GM18873 (cell line): Measurements from ENCODE around the gene ANXA5.
"Not testable (repeated sequence)": the region's sequence is repeated elsewhere in the genome, so short reads cannot be mapped to it uniquely, and the experiment has no call there.

Experiments
- ATAC-seq: cut with Tn5 transposase; IDR thresholded peaks from one replicate; pipeline ENCODE4 v1.9.1; 2021; ENCODE audit warnings: mild to moderate bottlenecking, moderate library complexity, moderate number of reproducible peaks; ENCODE audit not compliant: unreplicated experiment, low FRiP score

The ANXA5 gene

DNA sequence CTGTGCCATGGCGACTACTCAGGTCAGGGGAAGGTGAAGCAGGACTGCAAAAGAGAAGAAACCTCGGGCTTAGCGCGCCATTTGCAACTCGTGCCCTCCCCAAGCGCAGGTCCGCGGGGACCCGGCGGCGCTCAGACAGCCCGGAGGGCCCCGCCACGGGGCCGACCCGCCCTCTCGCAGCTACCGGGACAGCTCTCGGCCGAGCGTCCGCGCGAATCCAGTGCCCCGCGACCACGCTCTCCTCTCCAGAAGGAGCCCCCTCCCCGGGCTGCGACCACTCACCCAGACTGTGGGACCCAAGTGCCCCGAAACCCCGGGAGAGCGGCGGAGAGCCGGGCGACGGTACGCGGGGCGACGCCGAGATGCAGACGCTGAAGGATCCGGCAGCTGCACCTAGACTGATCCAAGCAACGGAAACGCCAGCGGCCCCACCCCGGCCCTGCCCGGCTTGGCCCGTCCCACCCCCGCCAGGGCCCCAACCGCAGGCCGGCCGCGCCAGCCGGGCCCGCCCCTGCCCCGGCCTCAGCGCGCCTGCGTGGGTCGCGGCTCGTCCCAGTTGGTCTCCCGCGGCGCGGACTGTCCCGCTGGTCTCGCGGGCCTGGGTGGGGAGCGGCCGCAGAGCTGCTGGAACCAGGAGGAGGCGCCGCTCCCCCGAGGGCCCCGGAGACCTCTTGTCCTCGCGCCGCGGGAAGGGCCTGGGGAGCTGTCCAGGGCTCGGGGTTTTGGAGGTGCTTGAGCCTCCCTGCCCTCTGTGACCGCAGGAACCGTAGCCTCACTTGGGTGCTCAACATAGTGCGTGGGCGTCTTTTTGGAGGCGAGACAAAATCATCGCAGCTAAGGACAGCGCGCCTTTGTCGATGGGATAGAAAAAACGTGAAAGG lies at the start of gene ANXA5:
Gene ANXA5, minus strand, starts transcription at position 400 of the 881 bp plus-strand sequence. Its CDS starts 391 bp downstream, at position 9.
- ATAC-seq = peak; percentile 70

- no peak for ATAC-seq
These were observed 46.0 kb upstream of the ANXA5 start for GRCh38 chr4:121742794-121743193.

DNA sequence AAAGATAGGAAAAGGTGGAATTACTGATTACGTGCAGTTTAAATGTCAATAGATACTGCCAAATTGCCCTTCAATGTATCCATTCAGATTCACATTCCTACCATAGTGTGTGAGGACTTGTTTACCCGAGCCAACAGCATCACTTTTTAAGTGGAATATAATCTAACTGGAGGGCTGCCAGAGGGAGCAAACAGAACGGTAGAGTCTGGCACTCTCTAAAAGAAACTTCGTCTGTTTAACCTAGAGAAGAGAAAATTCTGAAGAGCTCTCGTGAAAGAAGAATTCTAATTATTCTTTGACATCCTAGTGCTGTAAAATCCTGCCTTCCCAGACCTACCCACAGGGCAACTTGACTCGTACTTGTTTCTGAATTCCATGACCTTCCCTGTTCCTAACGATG lies 45.0 kb upstream of the ANXA5 start:
- ATAC-seq = no peak

DNA sequence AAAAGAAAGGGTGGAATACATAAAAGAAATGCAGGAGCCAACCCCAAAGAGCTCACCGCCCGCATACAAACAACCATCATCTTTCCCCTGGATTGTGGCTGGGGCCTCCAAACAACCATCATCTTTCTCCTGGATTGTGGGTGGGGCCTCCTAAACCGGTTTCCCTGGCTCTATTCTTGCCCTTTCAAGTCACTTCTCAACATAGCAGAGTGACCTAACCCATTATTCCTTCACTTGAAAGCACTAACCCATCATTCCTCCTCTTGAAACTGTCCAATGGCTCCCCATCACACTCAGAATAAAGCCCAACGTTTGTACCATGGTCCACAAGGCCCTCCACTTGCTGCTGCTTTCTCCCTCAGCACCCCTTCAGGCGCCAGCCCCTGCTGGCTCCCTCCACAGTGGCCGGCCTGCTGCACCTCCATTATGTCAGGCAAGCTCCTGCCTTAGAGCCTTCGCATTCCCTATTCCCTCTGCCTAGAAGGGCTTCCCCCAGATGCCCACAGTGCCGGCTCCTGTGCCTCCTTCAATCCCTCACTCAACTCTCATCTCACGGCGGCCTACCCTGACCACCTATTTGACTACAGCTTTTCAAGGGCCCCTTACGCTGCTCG lies 44.1 kb upstream of the ANXA5 start:
- no peak for ATAC-seq

GRCh38 chr4:121739575-121739974 lies 42.8 kb upstream of the ANXA5 start:
- ATAC-seq = no peak

DNA sequence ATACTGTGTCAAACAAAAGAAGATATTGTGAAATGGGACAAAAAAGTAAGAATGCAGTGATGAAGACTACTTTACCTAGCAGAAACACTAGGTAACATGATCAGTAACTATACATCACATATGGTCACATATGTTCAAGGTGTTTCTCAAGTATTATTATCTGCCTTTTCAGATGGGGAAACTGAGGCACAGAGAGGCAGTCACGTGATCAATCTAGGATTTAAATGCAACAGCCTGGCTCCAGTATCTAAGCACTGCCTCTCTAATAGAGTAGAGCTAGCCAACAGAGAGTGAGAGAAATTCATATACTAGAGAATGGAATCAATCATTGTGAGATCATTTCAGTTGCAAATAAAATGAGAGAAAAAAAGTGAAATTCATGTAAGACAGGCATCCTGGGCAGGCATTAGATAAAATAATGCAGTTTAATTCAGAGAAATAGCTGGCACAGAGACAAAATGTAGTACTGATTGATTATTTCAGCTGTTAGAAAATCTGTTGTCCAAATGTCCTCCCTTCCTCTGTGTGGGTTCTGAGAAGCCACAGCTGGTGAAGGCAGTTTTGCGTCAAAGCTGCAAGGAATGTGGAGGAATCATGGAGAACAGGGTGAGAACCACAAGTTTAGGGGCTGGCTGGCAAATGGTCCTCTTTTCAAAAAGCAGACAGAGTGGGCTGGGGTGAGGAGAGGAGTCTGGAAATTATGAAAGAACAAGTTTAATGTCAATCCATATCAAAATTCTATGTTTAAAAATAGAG lies 42.2 kb upstream of the ANXA5 start:
- no peak for ATAC-seq

DNA sequence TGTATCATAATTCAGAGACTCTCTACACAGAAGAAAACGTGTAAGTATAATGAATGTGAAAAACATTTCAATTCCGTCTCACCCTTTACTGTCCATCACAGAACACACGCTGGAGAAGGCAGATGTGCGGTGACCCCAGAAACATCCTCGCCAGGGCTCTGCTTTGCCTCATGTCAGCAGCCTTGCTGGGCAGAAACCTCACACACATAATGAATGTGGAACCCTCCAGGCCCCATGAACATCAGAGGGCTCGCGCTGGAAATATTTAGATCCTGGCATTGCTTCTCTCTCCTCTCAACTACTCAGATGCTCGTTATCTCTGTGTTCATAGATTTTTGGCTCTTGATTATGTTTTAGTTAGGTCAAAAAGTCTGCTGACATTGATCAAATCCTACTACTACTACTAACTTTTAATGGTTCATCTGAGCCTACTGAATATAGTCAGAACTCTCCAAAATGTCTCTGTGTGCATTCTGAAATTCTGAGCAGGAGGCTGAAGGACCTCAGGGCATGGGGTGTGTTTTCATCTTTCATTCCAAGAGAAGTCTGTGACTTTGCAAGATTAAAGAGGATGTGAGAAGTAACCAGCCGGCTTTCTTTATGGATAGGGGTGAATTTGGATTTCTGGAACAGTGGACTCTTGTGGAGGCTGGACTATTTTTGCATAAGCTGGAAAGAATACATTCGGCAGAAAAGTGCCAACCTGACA lies 41.2 kb upstream of the ANXA5 start:
- ATAC-seq = no peak

GRCh38 chr4:121736735-121737351 lies 40.1 kb upstream of the ANXA5 start:
- ATAC-seq = no peak

DNA sequence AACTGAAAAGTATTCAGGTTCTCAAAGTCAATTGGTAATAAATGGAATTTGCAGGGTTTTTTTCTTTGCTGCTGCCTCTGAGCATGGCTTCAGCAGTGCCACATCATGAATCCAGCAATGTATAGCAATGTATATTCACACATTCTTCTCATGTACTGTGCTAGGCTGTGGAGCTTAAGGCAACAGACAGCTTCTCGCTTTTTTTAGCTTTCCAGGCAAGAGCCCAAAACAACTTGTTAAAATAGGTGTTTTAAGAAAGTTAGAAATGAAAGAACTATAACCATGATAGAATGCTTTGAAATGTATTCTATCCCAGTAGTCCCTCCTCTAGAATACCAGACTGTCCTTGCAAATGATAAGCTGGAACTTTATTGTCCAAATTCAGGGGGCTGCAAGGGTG lies 37.8 kb upstream of the ANXA5 start:
- no peak for ATAC-seq

DNA sequence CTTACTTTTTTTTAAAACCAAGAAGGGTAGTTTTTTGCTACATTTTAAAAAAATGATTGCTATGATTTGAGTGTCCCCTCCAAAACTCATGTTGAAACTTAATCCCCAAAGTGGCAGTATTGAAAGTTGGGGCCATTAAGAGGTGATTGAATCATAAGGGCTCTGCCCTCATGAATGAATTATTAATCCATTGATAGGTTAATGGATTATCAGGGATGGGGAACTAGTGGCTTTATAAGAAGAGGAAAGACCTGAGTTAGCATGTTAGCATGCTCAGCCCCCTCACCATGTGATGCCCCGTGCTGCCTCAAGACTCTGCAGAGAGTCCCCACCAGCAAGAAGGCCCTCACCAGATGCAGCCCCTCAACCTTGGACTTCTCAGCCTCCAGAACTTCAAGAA lies 37.2 kb upstream of the ANXA5 start:
- no peak for ATAC-seq

DNA sequence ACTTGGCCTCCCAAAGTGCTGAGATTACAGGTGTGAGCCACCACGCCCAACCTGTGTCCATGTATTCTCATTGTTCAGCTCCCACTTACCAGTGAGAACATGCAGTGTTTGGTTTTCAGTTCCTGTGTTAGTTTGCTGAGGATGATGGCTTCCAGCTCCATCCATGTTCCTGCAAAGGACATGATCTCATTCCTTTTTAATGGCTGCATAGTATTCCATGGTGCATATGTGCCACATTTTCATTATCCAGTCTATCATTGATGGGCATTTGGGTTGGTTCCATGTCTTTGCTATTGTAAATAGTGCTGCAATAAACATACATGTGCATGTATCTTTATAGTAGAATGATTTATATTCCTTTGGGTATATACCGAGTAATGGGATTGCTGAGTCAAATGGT lies 33.0 kb upstream of the ANXA5 start:
- ATAC-seq = not testable (repeated sequence)

GRCh38 chr4:121728798-121729226 lies 32.0 kb upstream of the ANXA5 start:
- no peak for ATAC-seq

GRCh38 chr4:121728066-121728465 lies 31.3 kb upstream of the ANXA5 start:
- no peak for ATAC-seq

DNA sequence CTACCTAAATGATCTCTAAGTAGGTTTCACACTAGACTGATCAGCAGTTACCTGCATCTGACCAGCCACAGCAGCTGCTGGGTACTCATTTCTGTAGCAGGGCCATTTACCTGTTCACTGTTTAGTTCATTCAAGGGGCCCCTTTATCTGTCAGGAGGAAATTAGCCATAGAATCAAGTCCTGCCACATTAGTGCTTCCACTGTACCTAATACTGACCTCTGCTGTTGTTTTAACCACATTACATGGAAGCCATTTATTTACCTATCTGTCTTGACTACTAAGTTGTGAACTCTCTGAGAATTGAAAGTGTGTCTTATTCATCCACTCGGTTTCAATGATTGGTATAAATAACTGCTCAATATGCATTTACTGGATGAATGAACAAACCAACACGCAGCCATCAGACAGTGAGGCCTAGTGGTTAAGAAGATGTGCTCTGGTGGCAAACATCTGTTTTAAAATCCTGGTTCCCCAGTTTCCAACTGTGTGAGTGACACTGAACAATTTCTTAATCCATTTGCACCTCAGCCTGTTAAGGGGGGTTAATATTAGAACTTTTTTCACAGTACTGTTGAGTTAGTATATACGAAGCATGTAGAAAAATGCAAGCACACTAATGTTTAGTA lies 30.0 kb upstream of the ANXA5 start:
- ATAC-seq = peak; percentile 98

DNA sequence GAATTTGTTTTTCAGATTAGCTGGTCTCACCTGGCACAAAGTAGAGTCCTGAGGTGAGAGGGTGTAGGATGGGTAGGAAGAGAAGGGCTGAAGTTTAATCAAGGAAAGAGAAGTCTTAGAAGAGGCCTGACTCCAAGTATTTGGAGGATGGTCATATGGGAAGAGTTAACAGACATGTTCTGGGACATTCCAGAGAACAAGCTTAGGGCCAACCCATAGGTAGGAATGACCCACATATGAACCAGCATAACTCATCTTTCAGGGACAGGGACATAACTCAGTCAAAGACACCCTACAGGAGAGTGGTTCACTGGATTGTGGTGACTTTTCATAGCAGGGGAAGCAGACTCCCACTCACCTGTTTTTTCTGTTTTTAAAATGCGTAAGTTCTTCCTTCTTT lies 27.9 kb upstream of the ANXA5 start:
- ATAC-seq = no peak

DNA sequence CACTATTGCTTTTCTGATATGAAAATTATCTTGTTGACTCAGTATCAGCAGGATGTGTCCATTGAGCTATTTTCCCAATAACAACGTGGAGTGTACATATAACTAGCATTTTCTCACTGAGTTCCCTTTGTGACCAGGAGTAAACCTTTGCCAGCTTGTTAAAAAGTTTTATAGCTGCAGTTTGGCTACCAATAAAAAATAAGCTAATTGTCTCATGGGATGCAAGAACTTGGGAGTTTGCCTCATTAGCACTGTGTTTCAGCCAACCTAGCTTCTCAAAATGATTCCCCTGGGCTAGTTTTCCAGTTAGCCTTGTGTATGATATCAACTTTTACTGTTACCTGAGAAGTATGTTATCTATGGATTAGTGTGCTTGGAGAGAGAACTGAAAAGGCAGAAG lies 24.9 kb upstream of the ANXA5 start:
- ATAC-seq = no peak

DNA sequence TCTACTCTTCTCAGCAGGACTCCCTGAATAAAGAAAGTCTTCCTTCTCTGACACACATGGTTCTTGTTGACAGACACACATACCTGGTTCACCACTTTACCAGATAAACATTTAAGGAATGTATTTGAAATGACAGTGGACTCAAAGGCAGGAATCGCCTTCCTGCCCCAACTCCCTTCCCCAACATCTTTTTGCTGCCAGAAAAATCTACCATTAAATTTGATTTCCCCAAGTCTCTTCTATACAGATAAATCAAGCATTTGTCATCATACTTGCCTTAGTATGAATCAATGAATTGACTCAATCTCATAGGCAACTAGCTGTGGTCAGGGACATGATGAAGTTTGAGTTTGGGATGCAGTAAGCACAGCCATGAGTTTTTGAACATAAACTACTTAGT lies 23.3 kb upstream of the ANXA5 start:
- no peak for ATAC-seq

DNA sequence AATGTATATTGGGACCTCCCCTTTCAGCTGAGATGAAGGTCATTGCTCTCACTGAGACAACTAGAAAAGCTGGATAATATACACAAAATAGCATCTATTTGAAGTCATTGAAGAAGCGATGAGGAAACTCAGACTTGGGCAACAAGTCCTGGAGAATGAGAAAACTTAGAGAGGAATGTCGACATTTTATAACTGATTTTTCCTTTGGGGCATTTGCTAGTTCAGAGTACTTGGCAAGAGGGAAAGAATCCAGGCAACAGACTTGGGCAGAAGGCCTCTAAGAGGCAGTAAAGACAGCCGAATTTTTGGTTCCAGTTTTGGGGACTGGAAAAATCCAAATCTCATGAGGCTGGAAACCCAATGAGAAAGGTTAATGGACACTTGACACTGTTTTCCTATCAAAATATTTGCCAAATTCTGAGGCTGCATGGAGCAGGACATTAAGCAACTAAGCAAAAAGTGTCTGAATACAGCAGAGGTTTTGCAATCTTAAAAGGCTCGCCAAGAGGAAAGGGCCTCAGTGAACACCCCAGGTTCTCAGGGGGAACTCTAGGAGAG lies 21.0 kb upstream of the ANXA5 start:
- no peak for ATAC-seq

GRCh38 chr4:121714548-121714947 lies 17.8 kb upstream of the ANXA5 start:
- no peak for ATAC-seq
